PFSK-1 (cell line): Measurements from ENCODE around the gene INPP5A.

Source experiments
- POLR2AphosphoS5 ChIP-seq: IDR thresholded peaks from 2 replicates; pipeline ENCODE4 v1.6.1; 2012; ENCODE audit warnings: low read depth, mild to moderate bottlenecking, control low read depth, low read length, moderate library complexity
- SIN3A ChIP-seq: IDR thresholded peaks from 2 replicates; pipeline ENCODE4 v1.6.1; 2012; ENCODE audit warnings: mild to moderate bottlenecking, low read length, moderate library complexity, borderline replicate concordance; ENCODE audit not compliant: insufficient read depth

DNA sequence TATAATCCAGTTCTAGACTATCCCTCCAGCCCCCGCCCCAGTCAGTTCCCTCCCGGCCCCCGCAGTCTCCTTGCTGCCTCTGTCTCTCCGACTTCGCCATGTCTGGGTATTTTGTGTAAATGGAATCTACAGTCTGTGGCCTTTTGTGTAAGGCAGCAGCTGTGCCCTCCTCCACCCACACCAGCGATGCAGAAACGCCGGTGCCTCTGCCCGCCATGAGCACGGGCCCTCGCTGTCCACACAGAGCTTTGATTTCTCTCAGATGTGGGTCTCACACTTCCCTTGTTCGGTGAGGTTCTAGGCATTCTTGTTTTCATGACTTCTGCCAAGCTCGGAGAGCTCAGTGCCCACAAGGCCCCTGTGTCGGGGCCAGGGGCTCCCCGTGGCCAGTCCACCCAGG, 210.5 kb downstream of the INPP5A start:
- TF ChIP-seq SIN3A (no peak), POLR2AphosphoS5 (no peak)
